H1 (cell line): ENCODE measurements around the gene RCAN2. TPM values are rescaled to one million over a fixed set of nuclear protein-coding genes. Genes with fewer than 3 reads are reported as not detected.

Source experiments
- CTCF ChIA-PET: fragments of 300-600 bp; sonication (Branson Sonifier 250); formaldehyde crosslinking; loops from one replicate; lab custom pipeline; 2021; ENCODE audit not compliant: partially characterized antibody; lab: Charles Lee
- POLR2A ChIA-PET: fragments of 300-600 bp; sonication (Branson Sonifier 250); formaldehyde crosslinking; loops from one replicate; lab custom pipeline; 2021; ENCODE audit warnings: inconsistent platforms; ENCODE audit not compliant: partially characterized antibody; lab: Charles Lee
- DNase-seq, 2 experiments: peaks; one replicate each; pipeline versions ENCODE4 v3.0.0 to v3.0.0-alpha.2; 2010 to 2022; ENCODE audit warnings: low spot score in 2 of 2, low read depth in 1 of 2, mixed read lengths in 1 of 2
- FAIRE-seq: peaks from 2 replicates; lab custom pipeline; 2011; peaks lifted over from hg19 to GRCh38; lab: Jason Lieb, UNC
- H2AFZ ChIP-seq: 2 replicates; pipeline ENCODE4 v1.8.1; 2012; ENCODE audit warnings: low read length, inconsistent platforms
- H2AK5ac ChIP-seq: 2 replicates; pipeline ENCODE4 v1.6.1; 2013; ENCODE audit warnings: low read depth, low read length
- H2BK120ac ChIP-seq: replicated peaks from 2 replicates; pipeline ENCODE3; 2013; ENCODE audit warnings: low read depth, low read length, inconsistent platforms
- H2BK12ac ChIP-seq: 2 replicates; pipeline ENCODE4 v1.6.1; 2013; ENCODE audit warnings: low read depth, low read length
- H2BK15ac ChIP-seq: 2 replicates; pipeline ENCODE4 v1.6.1; 2013; ENCODE audit warnings: low read length
- H2BK20ac ChIP-seq: 2 replicates; pipeline ENCODE4 v1.6.1; 2013; ENCODE audit warnings: low read length
- H2BK5ac ChIP-seq: 2 replicates; pipeline ENCODE4 v1.6.1; 2013; ENCODE audit warnings: low read depth, low read length
- H3K14ac ChIP-seq: 2 replicates; pipeline ENCODE4 v1.6.1; 2013; ENCODE audit warnings: inconsistent platforms; ENCODE audit not compliant: insufficient read length
- H3K18ac ChIP-seq: 2 replicates; pipeline ENCODE4 v1.6.1; 2013; ENCODE audit warnings: low read length; ENCODE audit errors: extremely low read depth
- H3K23ac ChIP-seq: 2 replicates; pipeline ENCODE4 v1.6.1; 2013; ENCODE audit warnings: inconsistent platforms; ENCODE audit not compliant: insufficient read length
- H3K23me2 ChIP-seq: 2 replicates; pipeline ENCODE4 v1.6.1; 2013; ENCODE audit warnings: low read depth, low read length
- H3K27ac ChIP-seq: 2 replicates; pipeline ENCODE4 v1.6.1; 2011; ENCODE audit warnings: low read depth, low read length, inconsistent platforms
- H3K27me3 ChIP-seq, 4 experiments: replicated peaks in 1 of 4; 1 replicate in 1 of 4; 2 replicates in 3 of 4; pipeline versions ENCODE4 v1.6.1 to v1.8.1; 2011 to 2013; ENCODE audit warnings: low read length in 3 of 4, mild to moderate bottlenecking in 3 of 4, inconsistent platforms in 2 of 4, mixed read lengths in 2 of 4, moderate library complexity in 1 of 4; ENCODE audit not compliant: control insufficient read depth in 3 of 4, insufficient read depth in 3 of 4; ENCODE audit errors: extremely low read depth in 1 of 4
- H3K36me3 ChIP-seq, 4 experiments: 2 replicates each; pipeline versions ENCODE4 v1.6.1 to v1.8.1; 2011 to 2013; ENCODE audit warnings: mild to moderate bottlenecking in 4 of 4, low read length in 3 of 4, moderate library complexity in 2 of 4, control low read depth in 1 of 4, inconsistent platforms in 1 of 4; ENCODE audit not compliant: insufficient read depth in 4 of 4, control insufficient read depth in 2 of 4
- H3K4ac ChIP-seq: replicated peaks from 2 replicates; pipeline ENCODE3; 2013; ENCODE audit warnings: low read length, low read depth, mixed read lengths, inconsistent platforms; ENCODE audit not compliant: insufficient read length
- H3K4me1 ChIP-seq, 4 experiments: replicated peaks in 1 of 4; 1 replicate in 1 of 4; 2 replicates in 3 of 4; pipeline versions ENCODE4 v1.6.1 to v1.8.1; 2011 to 2013; ENCODE audit warnings: low read length in 3 of 4, inconsistent platforms in 2 of 4, mixed read lengths in 1 of 4; ENCODE audit not compliant: insufficient read depth in 4 of 4, control insufficient read depth in 3 of 4
- H3K4me2 ChIP-seq, 2 experiments: 2 replicates each; pipeline versions ENCODE4 v1.6.1 to v1.8.1; 2011 to 2013; ENCODE audit warnings: low read depth in 2 of 2, low read length in 2 of 2, control low read depth in 1 of 2, inconsistent platforms in 1 of 2, mild to moderate bottlenecking in 1 of 2; ENCODE audit not compliant: insufficient read depth in 1 of 2
- H3K4me3 ChIP-seq, 4 experiments: fragments of 200-600, 300-600 bp in 1 of 4; sonication (generic), shearing (Covaris generic), sonication (Bioruptor Twin) in 1 of 4; 2 replicates each; pipeline versions ENCODE4 v1.5.1 to v1.8.1; 2011 to 2016; ENCODE audit warnings: low read length in 4 of 4, low read depth in 3 of 4, control low read depth in 2 of 4, inconsistent platforms in 2 of 4, mild to moderate bottlenecking in 2 of 4, mixed read lengths in 1 of 4, moderate library complexity in 1 of 4; ENCODE audit not compliant: insufficient read depth in 2 of 4; ENCODE audit errors: extremely low read depth in 1 of 4
- H3K56ac ChIP-seq: replicated peaks from 2 replicates; pipeline ENCODE3; 2013; ENCODE audit warnings: low read depth, mild to moderate bottlenecking, mixed read lengths, low read length, inconsistent platforms; ENCODE audit not compliant: insufficient read length
- H3K79me1 ChIP-seq: 2 replicates; pipeline ENCODE4 v1.6.1; 2013; ENCODE audit warnings: low read depth, low read length, control low read depth
- H3K79me2 ChIP-seq, 2 experiments: 2 replicates each; pipeline versions ENCODE4 v1.6.1 to v1.8.1; 2012 to 2013; ENCODE audit warnings: low read length in 2 of 2, mild to moderate bottlenecking in 2 of 2, inconsistent platforms in 1 of 2; ENCODE audit not compliant: insufficient read depth in 2 of 2, control insufficient read depth in 1 of 2
- H3K9ac ChIP-seq, 4 experiments: replicated peaks in 1 of 4; 1 replicate in 1 of 4; 2 replicates in 3 of 4; pipeline versions ENCODE4 v1.6.1 to v1.8.1; 2011 to 2013; ENCODE audit warnings: low read depth in 3 of 4, low read length in 3 of 4, control low read depth in 2 of 4, mild to moderate bottlenecking in 2 of 4, moderate library complexity in 2 of 4, inconsistent platforms in 1 of 4; ENCODE audit errors: extremely low read depth in 1 of 4
- H3K9me3 ChIP-seq, 2 experiments: 2 replicates each; pipeline versions ENCODE4 v1.6.1 to v1.8.1; 2012 to 2013; ENCODE audit warnings: mild to moderate bottlenecking in 2 of 2, moderate library complexity in 2 of 2, control low read depth in 1 of 2, inconsistent platforms in 1 of 2, low read depth in 1 of 2, low read length in 1 of 2, mixed read lengths in 1 of 2; ENCODE audit not compliant: insufficient read depth in 2 of 2
- H4K20me1 ChIP-seq, 2 experiments: replicated peaks in 1 of 2; 2 replicates each; pipeline versions ENCODE3 to v1.8.1; 2011 to 2013; ENCODE audit warnings: inconsistent platforms in 2 of 2, low read length in 2 of 2, mild to moderate bottlenecking in 1 of 2; ENCODE audit not compliant: insufficient read depth in 2 of 2, control insufficient read depth in 1 of 2
- H4K5ac ChIP-seq: 2 replicates; pipeline ENCODE4 v1.6.1; 2013; ENCODE audit warnings: low read length, low read depth, mixed read lengths, inconsistent platforms; ENCODE audit not compliant: insufficient read length
- H4K8ac ChIP-seq: 2 replicates; pipeline ENCODE4 v1.8.0; 2013; ENCODE audit warnings: mild to moderate bottlenecking, moderate library complexity, low read length, inconsistent platforms; ENCODE audit not compliant: insufficient read depth; ENCODE audit errors: extremely low read depth
- H4K91ac ChIP-seq: replicated peaks from 2 replicates; pipeline ENCODE3; 2013; ENCODE audit warnings: low read length, mixed read lengths, inconsistent platforms; ENCODE audit not compliant: insufficient read length
- ATF2 ChIP-seq: IDR thresholded peaks from 2 replicates; pipeline ENCODE4 v1.6.1; 2012; ENCODE audit warnings: low read length, inconsistent platforms
- ATF3 ChIP-seq: IDR thresholded peaks from 2 replicates; pipeline ENCODE4 v1.6.1; 2011; ENCODE audit warnings: low read depth, mild to moderate bottlenecking, low read length; ENCODE audit not compliant: insufficient read depth
- CHD1 ChIP-seq: IDR thresholded peaks from 2 replicates; pipeline ENCODE4 v1.6.1; 2012; ENCODE audit warnings: low read depth, low read length, improper control_type of control experiment
- CTBP2 ChIP-seq: IDR thresholded peaks from 2 replicates; pipeline ENCODE4 v1.7.0; 2011; ENCODE audit warnings: borderline replicate concordance, mild to moderate bottlenecking, moderate library complexity, mixed read lengths, low read length; ENCODE audit not compliant: insufficient read depth, insufficient read length
- EGR1 ChIP-seq: IDR thresholded peaks from 2 replicates; pipeline ENCODE4 v1.6.1; 2011; ENCODE audit warnings: low read depth, low read length, borderline replicate concordance
- FOSL1 ChIP-seq: IDR thresholded peaks from 2 replicates; pipeline ENCODE4 v1.6.1; 2011; ENCODE audit warnings: mild to moderate bottlenecking, low read depth, low read length, moderate library complexity; ENCODE audit not compliant: insufficient read depth
- NRF1 ChIP-seq: IDR thresholded peaks from 2 replicates; pipeline ENCODE4 v1.6.1; 2011; ENCODE audit warnings: mild to moderate bottlenecking, low read depth, low read length, improper control_type of control experiment
- SP2 ChIP-seq: IDR thresholded peaks from 2 replicates; pipeline ENCODE4 v1.6.1; 2012; ENCODE audit warnings: mild to moderate bottlenecking, low read length, inconsistent platforms
- WGBS, 2 experiments: shearing (Covaris generic) in 1 of 2; methylation state at CpG; one replicate each; pipeline versions ENCODE4 v1.1.6 to v1.1.7; 2013 to 2015; ENCODE audit warnings: low lambda C conversion rate in 2 of 2, mixed read lengths in 2 of 2, inconsistent platforms in 1 of 2, low coverage in 1 of 2, missing lambda C conversion rate in 1 of 2; ENCODE audit not compliant: insufficient replicate concordance in 2 of 2, insufficient coverage in 1 of 2, insufficient read length in 1 of 2; ENCODE audit errors: extremely low coverage in 1 of 2, missing lambda C conversion rate in 1 of 2; 5-methylcytosine and 5-hydroxymethylcytosine counted together
- polyA plus RNA-seq, 7 experiments: library from polyadenylated mRNA; depleted of rRNA in 3 of 7; stranded (reverse) in 5 of 7; unstranded in 2 of 7; fragments of >200 nt in 5 of 7; fragments of 200-250 nt in 2 of 7; gene quantifications; 1 replicate in 5 of 7; 2 replicates in 1 of 7; 4 replicates in 1 of 7; pipeline versions ENCODE4 v1.2.1 to v1.2.3, GENCODE V29; 2011 to 2013; ENCODE audit warnings: missing spikeins in 2 of 7, mixed read lengths in 2 of 7
- total RNA-seq: library from RNA; stranded (reverse); fragmentation: NEBNext Ultra II Directional; extraction: Animal tissue kit (Norgen Biotek cat#: 25700); gene quantifications from 2 replicates; pipeline ENCODE4 v1.2.1, GENCODE V29; 2021

The RCAN2 gene
- total and polyA plus RNA-seq, 2 of the 8 experiments (the other 6 are each of a cell fraction or from before 2014, with no cell fraction given) = 5.0 to 8.5 TPM

DNA sequence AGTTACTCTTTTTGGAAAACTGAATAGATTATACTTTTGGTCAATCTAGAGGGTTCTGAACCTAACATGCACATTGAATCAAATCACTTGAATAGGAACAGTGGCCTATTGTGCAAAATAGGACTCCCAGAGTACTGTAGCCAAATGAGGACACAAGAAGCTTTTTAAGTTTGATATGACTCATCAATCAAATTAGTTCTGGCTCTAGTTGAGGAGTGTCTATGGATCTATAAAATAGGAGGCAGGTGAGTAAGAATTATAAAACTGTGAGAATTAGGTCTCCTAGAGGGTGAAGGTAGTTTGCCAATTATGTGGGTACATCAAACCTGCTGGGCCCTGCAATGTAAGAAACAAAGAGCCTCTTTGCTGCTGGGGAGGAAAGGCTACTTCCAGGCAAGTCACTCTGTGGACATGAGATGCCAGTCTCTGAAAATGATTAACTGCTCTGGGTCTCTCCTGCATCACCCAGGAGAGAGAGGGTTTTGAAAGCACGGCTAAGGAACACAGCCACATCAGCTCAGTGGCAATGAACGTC lies 112.3 kb downstream of the RCAN2 start:
- TF ChIP-seq ATF3 = no peak
- no peak for TF ChIP-seq FOSL1
- TF ChIP-seq CHD1 = no peak
- no peak for TF ChIP-seq ATF2
- TF ChIP-seq SP2 = no peak
- TF ChIP-seq CTBP2 = no peak
- TF ChIP-seq EGR1 = no peak
- TF ChIP-seq NRF1 = no peak

More for the DNA sequence above, 112.3 kb downstream of the RCAN2 start:
- no peak overlapping the region for H3K4me3 ChIP-seq
- H3K9me3 ChIP-seq = no peaks in the 10 kb centered on the region
- no peak overlapping the region for H3K14ac ChIP-seq
- no peaks in the 10 kb centered on the region for H3K36me3 ChIP-seq
- H3K9ac ChIP-seq = no peak overlapping the region
- H2BK20ac ChIP-seq = no peak overlapping the region
- H2AK5ac ChIP-seq = no peak overlapping the region
- H3K4me2 ChIP-seq = no peak overlapping the region
- 90% methylated on average over 2 of the region's 2 CpGs; no CpG with 5 or more reads in 1 of the 2 experiments for WGBS, 2 experiments
- FAIRE-seq = no peak
- H3K4me1 ChIP-seq = 0 out of 7 replicates have a peak, but pooled peaks cover 0 to 3% (median under 1%) of the 10 kb centered on the region in 4 experiments
- no peaks in the 10 kb centered on the region for H3K79me2 ChIP-seq
- H4K5ac ChIP-seq = no peak overlapping the region
- H3K4ac ChIP-seq = no peak overlapping the region
- no peak overlapping the region for H4K91ac ChIP-seq
- no peak overlapping the region for H2BK12ac ChIP-seq
- no peak overlapping the region for H3K23ac ChIP-seq
- no peak overlapping the region for H4K8ac ChIP-seq
- no peak overlapping the region for H3K56ac ChIP-seq
- H4K20me1 ChIP-seq = peaks cover 0 to 1% of the 10 kb centered on the region in 2 experiments
- H3K27ac ChIP-seq = no peak overlapping the region
- H2AFZ ChIP-seq = no peak overlapping the region
- CTCF ChIA-PET = interaction anchor here (1.1 to 1.5 kb wide), 3 partner anchors 10 to 13 kb away, joined by 3 to 5 read pairs (median 3); no protein-coding TSS in a partner anchor
- no peak overlapping the region for H2BK5ac ChIP-seq
- no peak overlapping the region for H3K18ac ChIP-seq
- H3K23me2 ChIP-seq = peaks cover 2% of the 10 kb centered on the region; the same call in 1 of the 2 replicates
- POLR2A ChIA-PET = interaction anchor here (0.6 kb wide), 1 partner anchor 1712 kb away, joined by 3 read pairs; no protein-coding TSS in a partner anchor
- no peak overlapping the region for H2BK120ac ChIP-seq
- DNase-seq = no peak
- H2BK15ac ChIP-seq = no peak overlapping the region
- no peaks in the 10 kb centered on the region for H3K27me3 ChIP-seq
- no peaks in the 10 kb centered on the region for H3K79me1 ChIP-seq
